ENCODE measurements around the gene EGFR.

DNA sequence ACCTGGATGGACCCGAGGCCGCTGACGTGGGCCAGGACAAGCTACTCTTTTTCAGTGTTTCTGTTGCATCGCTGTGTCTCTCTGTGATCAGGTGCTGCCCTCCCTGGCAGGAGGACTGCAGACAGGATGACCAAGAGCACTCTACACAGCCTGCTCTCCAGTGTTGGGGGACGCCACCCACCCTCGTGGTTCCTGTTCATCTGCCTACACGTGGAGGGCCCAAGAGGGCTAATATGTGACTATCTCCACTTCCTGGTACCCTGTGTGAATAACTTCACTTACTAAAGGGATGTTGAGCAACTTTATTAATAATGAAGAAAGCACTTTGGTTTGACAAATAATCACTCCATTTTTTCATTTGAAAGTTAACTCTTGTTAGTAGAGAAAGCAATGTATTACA lies 101.3 kb downstream of the EGFR start:
- TF ChIP-seq CTCF (IDR thresholded peaks at IDR 0.05; ENCODE audit: low read length) (no peak), EZH2 (IDR thresholded peaks at IDR 0.05; ENCODE audit: borderline replicate concordance, low read length) (no peak)

Measured in OCI-LY1 (cell line).